ENCODE measurements around the gene VEGFA. TPM values are rescaled to one million over a fixed set of nuclear protein-coding genes. Genes with fewer than 3 reads are reported as not detected.

The VEGFA gene
- total and polyA plus RNA-seq, 2 of the 8 experiments (the other 6 are each of a cell fraction or from before 2014, with no cell fraction given), result 42.2 to 58.5 TPM

- no peak overlapping the region for H3K23ac ChIP-seq (ENCODE audit: insufficient read length)
- no peak overlapping the region for H4K8ac ChIP-seq (ENCODE audit: extremely low read depth, insufficient read depth, low read length)
- no peaks in the 10 kb centered on the region for H3K27me3 ChIP-seq (replicated peaks in 1 of 4; ENCODE audit: control insufficient read depth in 3 of 4, extremely low read depth in 1 of 4, insufficient read depth in 3 of 4, low read length in 3 of 4)
- no peak overlapping the region for H3K27ac ChIP-seq (ENCODE audit: low read depth, low read length)
- FAIRE-seq, result no peak
- no peak overlapping the region for H2AK5ac ChIP-seq (ENCODE audit: low read depth, low read length)
- H3K18ac ChIP-seq (ENCODE audit: extremely low read depth, low read length), result no peak overlapping the region
- H3K9ac ChIP-seq (replicated peaks in 1 of 4; ENCODE audit: extremely low read depth in 1 of 4, low read depth in 3 of 4, low read length in 3 of 4), result no peak overlapping the region
- H2BK15ac ChIP-seq (ENCODE audit: low read length), result no peak overlapping the region
- H3K36me3 ChIP-seq (ENCODE audit: control insufficient read depth in 2 of 4, insufficient read depth in 4 of 4, low read length in 3 of 4), result no peaks in the 10 kb centered on the region
- no peak overlapping the region for H2BK20ac ChIP-seq (ENCODE audit: low read length)
- H3K4ac ChIP-seq (replicated peaks; ENCODE audit: insufficient read length, low read depth, low read length), result no peak overlapping the region
- no peak overlapping the region for H4K91ac ChIP-seq (replicated peaks; ENCODE audit: insufficient read length, low read length)
- H4K5ac ChIP-seq (ENCODE audit: insufficient read length, low read depth, low read length), result no peak overlapping the region
- H3K23me2 ChIP-seq (ENCODE audit: low read depth, low read length), result no peaks in the 10 kb centered on the region
- no peak overlapping the region for H3K14ac ChIP-seq (ENCODE audit: insufficient read length)
- TF ChIP-seq BACH1 (IDR thresholded peaks at IDR 0.05; ENCODE audit: low read length) (no peak), SUZ12 (IDR thresholded peaks at IDR 0.05; ENCODE audit: low read length) (no peak), TAF1 (IDR thresholded peaks at IDR 0.05; ENCODE audit: low read depth, low read length) (no peak), TAF7 (optimal IDR thresholded peaks at IDR 0.05; ENCODE audit: borderline replicate concordance, low read depth, low read length) (no peak), KDM5A (IDR thresholded peaks at IDR 0.05; ENCODE audit: low read length) (no peak), SIX5 (IDR thresholded peaks at IDR 0.05; ENCODE audit: low read depth, low read length) (no peak), CEBPB (IDR thresholded peaks at IDR 0.05; ENCODE audit: low read depth, low read length) (no peak), JUND (IDR thresholded peaks at IDR 0.05; ENCODE audit: low read length) (no peak), NRF1 (IDR thresholded peaks at IDR 0.05; ENCODE audit: low read depth, low read length) (no peak), SP1 (IDR thresholded peaks at IDR 0.05; ENCODE audit: low read depth, low read length) (no peak)
- H2AFZ ChIP-seq (ENCODE audit: low read length), result no peak overlapping the region
- H3K79me2 ChIP-seq (ENCODE audit: control insufficient read depth in 1 of 2, insufficient read depth in 2 of 2, low read length in 2 of 2), result no peaks in the 10 kb centered on the region
- no peak for DNase-seq (ENCODE audit: low read depth in 1 of 2, low spot score in 2 of 2)
- H3K4me2 ChIP-seq (ENCODE audit: insufficient read depth in 1 of 2, low read depth in 2 of 2, low read length in 2 of 2), result no peak overlapping the region
- WGBS, 2 experiments (ENCODE audit: extremely low coverage in 1 of 2, insufficient coverage in 1 of 2, insufficient read length in 1 of 2, insufficient replicate concordance in 2 of 2, low coverage in 1 of 2, low lambda C conversion rate in 2 of 2, missing lambda C conversion rate in 1 of 2), result 94% methylated on average over 1 of the region's 1 CpG; no CpG with 5 or more reads in 1 of the 2 experiments
- POLR2A ChIA-PET (ENCODE audit: partially characterized antibody), result interaction anchor here (1.2 to 1.6 kb wide), 2 partner anchors 17 to 28 kb away, joined by 3 read pairs; no protein-coding TSS in a partner anchor
- H3K9me3 ChIP-seq (ENCODE audit: insufficient read depth in 2 of 2, low read depth in 1 of 2, low read length in 1 of 2), result no peaks in the 10 kb centered on the region
- H2BK120ac ChIP-seq (replicated peaks; ENCODE audit: low read depth, low read length), result no peak overlapping the region
- no peaks in the 10 kb centered on the region for H4K20me1 ChIP-seq (replicated peaks in 1 of 2; ENCODE audit: control insufficient read depth in 1 of 2, insufficient read depth in 2 of 2, low read length in 2 of 2)
- CTCF ChIA-PET (ENCODE audit: partially characterized antibody), result interaction anchor here (0.8 to 4.2 kb wide), 10 partner anchors 9 to 480 kb away, joined by 3 to 32 read pairs (median 4); no protein-coding TSS in a partner anchor
- no peak overlapping the region for H3K56ac ChIP-seq (replicated peaks; ENCODE audit: insufficient read length, low read depth, low read length)
- no peak overlapping the region for H2BK12ac ChIP-seq (ENCODE audit: low read depth, low read length)
- no peaks in the 10 kb centered on the region for H3K79me1 ChIP-seq (ENCODE audit: low read depth, low read length)
- no peak overlapping the region for H3K4me3 ChIP-seq (ENCODE audit: extremely low read depth in 1 of 4, insufficient read depth in 2 of 4, low read depth in 3 of 4, low read length in 4 of 4)
- no peak overlapping the region for H2BK5ac ChIP-seq (ENCODE audit: low read depth, low read length)
- peaks cover 0 to 4% (median 0%) of the 10 kb centered on the region in 4 experiments; a peak in 1 of 7 replicates for H3K4me1 ChIP-seq (replicated peaks in 1 of 4; ENCODE audit: control insufficient read depth in 3 of 4, insufficient read depth in 4 of 4, low read length in 3 of 4)
Measured at GRCh38 chr6:43814111-43814510, 44.1 kb downstream of the VEGFA start.
